Subcutaneous adipose tissue (tissue), 4 donors: ENCODE measurements around the gene LIPK. TPM values are rescaled to one million over a fixed set of nuclear protein-coding genes. Genes with fewer than 3 reads are reported as not detected.

ENCODE experiments used
- total RNA-seq, 4 donors: library from RNA; depleted of rRNA; stranded (reverse); fragments of >200 nt; gene quantifications; one replicate each; pipeline ENCODE4 v1.1.0, GENCODE V29; 2016
- TF ChIP-seq, protein P1 (sequence below): fragments of 450-650 bp; IDR thresholded peaks from one replicate; pipeline ENCODE4 v1.5.1; 2016; ENCODE audit warnings: low read depth, mild to moderate bottlenecking, control low read depth, antibody characterized with exemption, moderate library complexity

Gene LIPK
- total RNA-seq, 4 donors from 2014 or later, result not detected

DNA sequence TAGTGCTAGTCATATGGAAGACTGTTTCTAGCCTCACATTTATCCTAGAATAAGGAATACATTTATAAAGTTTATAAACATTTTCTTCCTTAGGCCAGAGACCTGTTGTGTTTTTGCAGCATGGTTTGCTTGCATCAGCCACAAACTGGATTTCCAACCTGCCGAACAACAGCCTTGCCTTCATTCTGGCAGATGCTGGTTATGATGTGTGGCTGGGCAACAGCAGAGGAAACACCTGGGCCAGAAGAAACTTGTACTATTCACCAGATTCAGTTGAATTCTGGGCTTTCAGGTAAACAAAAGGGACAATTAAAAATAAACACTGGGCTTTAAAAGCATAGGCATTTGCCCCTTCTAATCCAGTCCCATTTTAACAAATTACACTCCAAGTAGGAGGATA, 37.6 kb upstream of the LIPK start:
- TF ChIP-seq, protein P1, sequence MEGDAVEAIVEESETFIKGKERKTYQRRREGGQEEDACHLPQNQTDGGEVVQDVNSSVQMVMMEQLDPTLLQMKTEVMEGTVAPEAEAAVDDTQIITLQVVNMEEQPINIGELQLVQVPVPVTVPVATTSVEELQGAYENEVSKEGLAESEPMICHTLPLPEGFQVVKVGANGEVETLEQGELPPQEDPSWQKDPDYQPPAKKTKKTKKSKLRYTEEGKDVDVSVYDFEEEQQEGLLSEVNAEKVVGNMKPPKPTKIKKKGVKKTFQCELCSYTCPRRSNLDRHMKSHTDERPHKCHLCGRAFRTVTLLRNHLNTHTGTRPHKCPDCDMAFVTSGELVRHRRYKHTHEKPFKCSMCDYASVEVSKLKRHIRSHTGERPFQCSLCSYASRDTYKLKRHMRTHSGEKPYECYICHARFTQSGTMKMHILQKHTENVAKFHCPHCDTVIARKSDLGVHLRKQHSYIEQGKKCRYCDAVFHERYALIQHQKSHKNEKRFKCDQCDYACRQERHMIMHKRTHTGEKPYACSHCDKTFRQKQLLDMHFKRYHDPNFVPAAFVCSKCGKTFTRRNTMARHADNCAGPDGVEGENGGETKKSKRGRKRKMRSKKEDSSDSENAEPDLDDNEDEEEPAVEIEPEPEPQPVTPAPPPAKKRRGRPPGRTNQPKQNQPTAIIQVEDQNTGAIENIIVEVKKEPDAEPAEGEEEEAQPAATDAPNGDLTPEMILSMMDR, result no peak

DNA sequence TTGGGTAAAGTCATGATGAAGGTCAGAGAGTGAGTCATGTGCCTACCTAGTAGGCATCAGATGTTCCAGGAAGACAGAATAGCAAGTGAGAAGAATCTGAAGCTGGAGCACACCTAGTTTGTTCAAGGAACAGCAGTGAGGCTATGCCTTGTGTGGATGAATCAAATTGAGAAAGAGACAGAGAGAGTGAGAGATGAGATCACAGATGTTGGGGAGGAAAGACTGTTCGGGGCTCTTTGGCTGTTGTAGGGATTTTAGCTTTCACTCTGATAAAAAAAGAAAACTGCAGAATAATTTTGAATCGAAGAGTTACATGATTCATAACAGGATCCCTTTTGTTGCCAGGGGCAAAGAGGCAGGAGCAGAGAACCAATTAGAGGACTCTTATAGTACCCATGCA, 35.6 kb upstream of the LIPK start:
- TF ChIP-seq, protein P1, result no peak

DNA sequence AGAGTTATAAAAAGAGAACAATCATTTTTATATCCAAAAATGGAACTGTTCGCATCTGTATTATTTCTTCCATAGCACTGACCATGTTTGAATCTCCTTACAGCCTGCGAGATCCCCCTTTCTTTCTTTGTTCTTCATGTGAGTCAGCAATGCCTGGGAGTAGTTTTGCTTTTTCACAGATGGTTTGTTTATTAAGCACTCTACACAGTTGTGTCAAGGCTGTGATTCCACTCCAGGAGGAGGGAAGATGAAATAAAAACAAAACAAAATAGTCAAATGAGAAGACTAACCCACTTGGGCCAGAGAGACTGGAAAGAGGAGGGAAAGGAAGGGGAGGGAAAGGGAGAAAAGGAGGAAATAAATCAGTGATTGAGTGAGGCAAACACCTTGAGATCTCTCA, 34.0 kb upstream of the LIPK start:
- TF ChIP-seq, protein P1, result no peak

DNA sequence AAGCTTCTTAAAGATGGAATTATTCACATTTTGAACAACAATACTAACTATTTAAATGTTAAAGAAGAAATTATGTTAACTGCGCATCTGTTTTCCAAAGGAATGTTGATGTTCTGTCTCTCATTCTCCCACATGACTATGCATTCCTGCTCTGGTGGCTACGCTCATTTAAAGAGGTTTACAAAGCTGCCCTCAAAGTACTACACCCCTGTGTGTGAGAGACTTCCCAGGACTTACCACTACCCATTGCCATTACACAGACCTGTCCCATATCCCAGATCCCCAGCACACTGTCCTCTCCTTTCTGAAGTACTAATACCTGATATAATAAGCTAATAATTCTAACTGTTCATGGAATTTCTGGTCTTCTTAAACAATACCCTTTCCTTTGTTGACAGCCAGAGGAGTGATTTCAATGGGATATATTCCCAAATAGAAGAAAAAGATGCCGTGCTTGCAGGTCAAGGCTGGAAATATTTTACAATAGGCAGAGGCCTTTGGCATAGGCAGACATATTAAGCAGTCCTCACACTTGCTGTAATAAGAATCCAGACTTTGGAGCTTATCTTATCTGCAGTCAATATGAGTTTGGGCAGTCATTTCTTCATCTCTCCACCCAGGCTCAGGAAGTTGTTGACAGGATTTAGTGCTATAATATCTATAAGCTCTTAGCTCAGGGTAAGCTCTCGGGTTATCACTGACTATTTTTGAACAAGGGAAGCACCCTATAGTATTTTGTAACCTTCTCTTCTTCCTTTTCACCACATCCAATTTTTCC, 29.6 kb upstream of the LIPK start:
- TF ChIP-seq, protein P1, result no peak

DNA sequence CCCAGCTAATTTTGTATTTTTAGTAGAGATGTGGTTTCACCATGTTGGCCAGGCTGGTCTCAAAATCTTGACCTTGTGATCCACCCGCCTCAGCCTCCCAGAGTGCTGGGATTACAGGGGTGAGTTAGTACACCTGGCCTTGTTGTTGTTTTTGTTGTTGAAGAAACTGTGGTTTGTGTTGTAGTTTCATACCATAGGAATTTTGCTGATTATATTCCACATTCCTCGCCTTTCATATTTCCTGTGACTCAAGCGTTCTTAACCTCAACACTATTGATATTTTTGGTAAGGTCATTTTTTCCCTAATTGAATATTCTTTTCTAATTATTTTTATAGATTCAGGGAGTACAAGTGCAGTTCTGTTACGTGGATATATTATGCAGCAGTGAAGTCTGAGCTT, 25.1 kb upstream of the LIPK start:
- TF ChIP-seq, protein P1, result no peak

DNA sequence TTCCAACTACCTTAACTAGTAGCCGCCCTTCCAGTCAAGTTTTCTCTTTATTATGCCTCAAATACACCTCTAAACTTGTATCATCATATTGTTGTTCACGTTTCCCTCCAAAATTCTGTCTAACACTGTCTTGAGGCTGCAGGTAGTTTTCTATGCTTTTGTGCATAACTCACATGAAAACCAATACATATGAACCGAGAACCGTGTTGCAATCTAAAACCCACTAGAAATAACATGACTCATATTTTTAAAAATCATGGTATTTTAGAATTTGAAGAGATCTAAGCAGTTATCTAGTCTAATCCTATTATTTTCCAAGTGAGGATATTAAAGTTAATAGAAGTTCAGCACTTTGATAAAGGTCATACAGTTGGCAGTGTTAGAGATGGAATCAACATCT, 23.6 kb upstream of the LIPK start:
- TF ChIP-seq, protein P1, result no peak

DNA sequence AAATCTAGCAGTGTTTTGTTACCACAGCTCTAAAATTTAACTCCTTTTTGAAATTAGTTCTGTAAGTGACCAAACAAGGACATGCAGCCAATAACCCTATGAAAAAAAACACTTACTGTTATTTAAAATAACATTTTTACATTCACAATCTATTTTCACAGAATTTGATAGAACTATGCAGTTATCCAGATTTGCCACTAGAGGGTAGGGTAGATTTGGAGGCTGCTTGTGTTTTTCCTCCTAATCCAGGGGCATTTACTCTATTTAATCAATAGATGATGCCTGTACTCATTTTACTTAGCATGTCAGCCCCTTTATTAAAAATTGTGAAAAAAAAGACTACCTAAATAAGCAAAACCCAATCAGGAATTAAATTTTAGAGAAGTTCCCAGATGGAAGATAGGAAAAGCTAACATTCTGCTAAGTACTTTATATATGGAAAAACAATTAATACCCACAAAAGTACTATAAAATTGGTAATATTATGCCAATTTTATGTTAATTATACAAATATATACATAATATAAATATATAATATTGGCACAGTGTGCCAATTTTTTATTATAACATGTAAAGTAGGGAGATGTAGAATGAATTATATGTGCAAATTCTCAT, 18.1 kb upstream of the LIPK start:
- TF ChIP-seq, protein P1, result no peak
